Measurements from ENCODE around the gene PCNA. TPM values are rescaled to one million over a fixed set of nuclear protein-coding genes. Genes with fewer than 3 reads are reported as not detected.

The PCNA gene
- total RNA-seq, 1 donor: 66.2 TPM

GRCh38 chr20:5070570-5070969 lies 49.2 kb downstream of the PCNA start:
- TF ChIP-seq, protein P1, sequence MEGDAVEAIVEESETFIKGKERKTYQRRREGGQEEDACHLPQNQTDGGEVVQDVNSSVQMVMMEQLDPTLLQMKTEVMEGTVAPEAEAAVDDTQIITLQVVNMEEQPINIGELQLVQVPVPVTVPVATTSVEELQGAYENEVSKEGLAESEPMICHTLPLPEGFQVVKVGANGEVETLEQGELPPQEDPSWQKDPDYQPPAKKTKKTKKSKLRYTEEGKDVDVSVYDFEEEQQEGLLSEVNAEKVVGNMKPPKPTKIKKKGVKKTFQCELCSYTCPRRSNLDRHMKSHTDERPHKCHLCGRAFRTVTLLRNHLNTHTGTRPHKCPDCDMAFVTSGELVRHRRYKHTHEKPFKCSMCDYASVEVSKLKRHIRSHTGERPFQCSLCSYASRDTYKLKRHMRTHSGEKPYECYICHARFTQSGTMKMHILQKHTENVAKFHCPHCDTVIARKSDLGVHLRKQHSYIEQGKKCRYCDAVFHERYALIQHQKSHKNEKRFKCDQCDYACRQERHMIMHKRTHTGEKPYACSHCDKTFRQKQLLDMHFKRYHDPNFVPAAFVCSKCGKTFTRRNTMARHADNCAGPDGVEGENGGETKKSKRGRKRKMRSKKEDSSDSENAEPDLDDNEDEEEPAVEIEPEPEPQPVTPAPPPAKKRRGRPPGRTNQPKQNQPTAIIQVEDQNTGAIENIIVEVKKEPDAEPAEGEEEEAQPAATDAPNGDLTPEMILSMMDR (IDR thresholded peaks at IDR 0.05; ENCODE audit: extremely low read depth, low read depth, low read length): no peak
- Histone ChIP-seq H3K27me3 (ENCODE audit: insufficient read depth, low read length) (no peaks in the 10 kb centered on the region), H3K4me3 (ENCODE audit: insufficient read depth, low read length) (no peak overlapping the region), H3K4me2 (ENCODE audit: insufficient read depth, low read length) (no peak overlapping the region), H3K27ac (ENCODE audit: low read depth, low read length) (no peak overlapping the region), H4K20me1 (ENCODE audit: insufficient read depth, low read length) (no peaks in the 10 kb centered on the region), H2AFZ (ENCODE audit: low read length) (no peak overlapping the region), H3K4me1 (ENCODE audit: insufficient read depth, low read length) (peaks cover 15% of the 10 kb centered on the region), H3K79me2 (ENCODE audit: insufficient read depth, low read length) (no peaks in the 10 kb centered on the region), H3K36me3 (ENCODE audit: insufficient read depth, low read length) (no peaks in the 10 kb centered on the region), H3K9me3 (ENCODE audit: low read depth, low read length) (no peaks in the 10 kb centered on the region)
- no peak for DNase-seq (ENCODE audit: insufficient read length, low spot score, missing footprints)

DNA sequence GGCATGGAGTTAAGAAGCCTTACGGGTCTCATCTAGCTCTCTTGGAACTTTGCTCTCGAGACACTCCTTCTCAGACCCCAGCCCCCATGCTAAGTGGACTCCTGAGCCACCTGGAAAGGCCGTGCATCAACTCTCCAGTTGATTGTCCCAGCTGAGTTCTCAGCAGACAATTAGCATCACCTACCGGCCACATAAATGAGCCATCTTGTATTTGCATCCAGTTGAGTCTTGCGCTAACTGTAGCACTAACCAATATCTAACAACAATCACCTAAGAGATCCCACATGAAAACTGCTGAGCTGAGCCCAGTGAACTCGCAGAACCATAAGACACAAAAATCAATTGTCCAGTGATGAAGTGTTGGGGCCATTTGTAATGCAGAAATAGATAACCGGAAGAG lies 49.7 kb downstream of the PCNA start:
- H3K36me3 ChIP-seq (ENCODE audit: insufficient read depth, low read length): no peaks in the 10 kb centered on the region
- no peak overlapping the region for H3K27ac ChIP-seq (ENCODE audit: low read depth, low read length)
- H3K4me1 ChIP-seq (ENCODE audit: insufficient read depth, low read length): peaks cover 20% of the 10 kb centered on the region
- H2AFZ ChIP-seq (ENCODE audit: low read length): no peak overlapping the region
- H3K79me2 ChIP-seq (ENCODE audit: insufficient read depth, low read length): no peaks in the 10 kb centered on the region
- no peak for DNase-seq (ENCODE audit: insufficient read length, low spot score, missing footprints)
- TF ChIP-seq, protein P1 (IDR thresholded peaks at IDR 0.05; ENCODE audit: extremely low read depth, low read depth, low read length): no peak
- no peak overlapping the region for H3K4me3 ChIP-seq (ENCODE audit: insufficient read depth, low read length)
- H4K20me1 ChIP-seq (ENCODE audit: insufficient read depth, low read length): no peaks in the 10 kb centered on the region
- no peaks in the 10 kb centered on the region for H3K27me3 ChIP-seq (ENCODE audit: insufficient read depth, low read length)
- H3K9me3 ChIP-seq (ENCODE audit: low read depth, low read length): no peaks in the 10 kb centered on the region
- H3K4me2 ChIP-seq (ENCODE audit: insufficient read depth, low read length): no peak overlapping the region

GRCh38 chr20:5069141-5069806 lies 50.5 kb downstream of the PCNA start:
- Histone ChIP-seq H3K36me3 (ENCODE audit: insufficient read depth, low read length) (no peaks in the 10 kb centered on the region), H3K27me3 (ENCODE audit: insufficient read depth, low read length) (no peaks in the 10 kb centered on the region), H3K9me3 (ENCODE audit: low read depth, low read length) (no peaks in the 10 kb centered on the region), H3K79me2 (ENCODE audit: insufficient read depth, low read length) (no peaks in the 10 kb centered on the region), H3K4me2 (ENCODE audit: insufficient read depth, low read length) (no peak overlapping the region), H3K4me1 (ENCODE audit: insufficient read depth, low read length) (peaks cover 20% of the 10 kb centered on the region), H4K20me1 (ENCODE audit: insufficient read depth, low read length) (no peaks in the 10 kb centered on the region), H3K27ac (ENCODE audit: low read depth, low read length) (no peak overlapping the region), H3K4me3 (ENCODE audit: insufficient read depth, low read length) (no peak overlapping the region), H2AFZ (ENCODE audit: low read length) (no peak overlapping the region)
- no peak for DNase-seq (ENCODE audit: insufficient read length, low spot score, missing footprints)
- TF ChIP-seq, protein P1 (IDR thresholded peaks at IDR 0.05; ENCODE audit: extremely low read depth, low read depth, low read length): no peak

- TF ChIP-seq, protein P1 (IDR thresholded peaks at IDR 0.05; ENCODE audit: extremely low read depth, low read depth, low read length): no peak
- no peak overlapping the region for H3K4me3 ChIP-seq (ENCODE audit: insufficient read depth, low read length)
Measured at GRCh38 chr20:5067877-5068645, 51.7 kb downstream of the PCNA start.

More at GRCh38 chr20:5067877-5068645, 51.7 kb downstream of the PCNA start:
- Histone ChIP-seq H3K79me2 (ENCODE audit: insufficient read depth, low read length) (no peaks in the 10 kb centered on the region), H3K9me3 (ENCODE audit: low read depth, low read length) (no peaks in the 10 kb centered on the region), H4K20me1 (ENCODE audit: insufficient read depth, low read length) (no peaks in the 10 kb centered on the region), H3K4me1 (ENCODE audit: insufficient read depth, low read length) (peaks cover 13% of the 10 kb centered on the region), H3K27me3 (ENCODE audit: insufficient read depth, low read length) (no peaks in the 10 kb centered on the region), H3K4me2 (ENCODE audit: insufficient read depth, low read length) (no peak overlapping the region), H3K36me3 (ENCODE audit: insufficient read depth, low read length) (no peaks in the 10 kb centered on the region), H3K27ac (ENCODE audit: low read depth, low read length) (no peak overlapping the region), H2AFZ (ENCODE audit: low read length) (no peak overlapping the region)
- no peak for DNase-seq (ENCODE audit: insufficient read length, low spot score, missing footprints)
